GOT3 (cell line): Measurements from ENCODE around the gene INIP.

ENCODE experiments used
- DNase-seq: peaks from one replicate; lab custom pipeline; 2025; ENCODE audit warnings: mixed read lengths; lab: John Stamatoyannopoulos, UW

INIP gene, protein sequence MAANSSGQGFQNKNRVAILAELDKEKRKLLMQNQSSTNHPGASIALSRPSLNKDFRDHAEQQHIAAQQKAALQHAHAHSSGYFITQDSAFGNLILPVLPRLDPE

GRCh38 chr9:112717661-112718331 is at the start of gene INIP:
Gene INIP (minus strand): TSS chr9:112718117. CDS start chr9:112716485, 1,632 bp downstream.
- DNase-seq = peak; percentile 62

DNA sequence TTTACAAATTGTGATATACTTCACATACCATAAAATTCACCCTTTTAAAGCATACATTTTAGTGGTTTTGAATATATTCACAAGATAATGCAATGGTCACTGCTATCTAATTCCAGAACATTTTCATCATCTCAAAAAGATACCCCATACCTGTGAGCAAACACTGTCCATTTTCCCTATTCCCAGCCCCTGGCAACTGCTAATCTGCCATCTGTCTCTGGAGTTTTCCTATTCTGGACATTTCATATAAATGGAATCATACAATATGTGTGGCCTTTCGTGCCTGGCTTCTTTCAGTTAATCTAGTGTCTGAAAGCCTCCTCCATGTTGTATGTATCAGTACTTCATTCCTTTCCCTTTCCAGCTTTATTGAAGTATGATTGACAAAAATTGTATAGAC is 47.4 kb upstream of the INIP start:
- DNase-seq = no peak

- DNase-seq = no peak
Observed at GRCh38 chr9:112764837-112765236, 46.9 kb upstream of the INIP start.

- DNase-seq = no peak
Observed at GRCh38 chr9:112764344-112764743, 46.4 kb upstream of the INIP start.

DNA sequence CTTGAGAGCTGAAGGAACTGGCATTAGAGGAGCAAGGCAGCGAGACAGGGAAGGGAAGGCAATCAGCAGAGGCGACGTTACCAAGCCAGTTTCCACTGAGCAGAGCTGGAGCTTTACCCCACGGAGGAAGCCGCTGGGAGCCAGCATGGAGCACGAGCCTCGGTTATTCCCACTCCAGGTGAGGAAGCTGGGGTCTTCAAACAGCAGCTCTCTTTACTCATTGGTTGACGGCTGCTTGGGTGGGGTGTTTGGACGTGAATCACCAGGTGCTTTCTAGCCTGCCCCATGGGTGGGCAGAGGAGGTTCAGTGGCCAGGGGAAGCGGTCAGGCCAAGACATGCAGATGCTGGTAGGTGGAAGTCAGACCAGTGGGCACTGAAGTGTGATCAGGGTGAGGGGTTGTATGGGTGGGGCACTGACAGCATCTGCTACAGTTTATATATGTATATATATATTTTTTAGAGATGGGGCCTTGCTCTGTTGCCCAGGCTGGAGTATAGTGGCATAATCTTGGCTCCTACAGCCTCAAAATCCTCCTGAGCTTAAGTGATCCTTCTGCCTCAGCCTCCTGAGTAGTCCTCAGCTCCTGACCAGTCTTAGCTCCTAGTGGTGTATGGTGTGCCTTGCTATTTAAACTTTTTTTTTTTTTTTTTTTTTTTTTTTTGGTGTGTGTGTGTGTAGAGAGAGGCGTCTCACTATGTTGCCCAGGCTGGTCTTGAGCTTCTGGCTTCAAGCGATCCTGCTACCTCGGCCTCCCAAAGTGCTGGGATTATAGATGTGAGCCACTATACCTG is 45.0 kb upstream of the INIP start:
- no peak for DNase-seq

DNA sequence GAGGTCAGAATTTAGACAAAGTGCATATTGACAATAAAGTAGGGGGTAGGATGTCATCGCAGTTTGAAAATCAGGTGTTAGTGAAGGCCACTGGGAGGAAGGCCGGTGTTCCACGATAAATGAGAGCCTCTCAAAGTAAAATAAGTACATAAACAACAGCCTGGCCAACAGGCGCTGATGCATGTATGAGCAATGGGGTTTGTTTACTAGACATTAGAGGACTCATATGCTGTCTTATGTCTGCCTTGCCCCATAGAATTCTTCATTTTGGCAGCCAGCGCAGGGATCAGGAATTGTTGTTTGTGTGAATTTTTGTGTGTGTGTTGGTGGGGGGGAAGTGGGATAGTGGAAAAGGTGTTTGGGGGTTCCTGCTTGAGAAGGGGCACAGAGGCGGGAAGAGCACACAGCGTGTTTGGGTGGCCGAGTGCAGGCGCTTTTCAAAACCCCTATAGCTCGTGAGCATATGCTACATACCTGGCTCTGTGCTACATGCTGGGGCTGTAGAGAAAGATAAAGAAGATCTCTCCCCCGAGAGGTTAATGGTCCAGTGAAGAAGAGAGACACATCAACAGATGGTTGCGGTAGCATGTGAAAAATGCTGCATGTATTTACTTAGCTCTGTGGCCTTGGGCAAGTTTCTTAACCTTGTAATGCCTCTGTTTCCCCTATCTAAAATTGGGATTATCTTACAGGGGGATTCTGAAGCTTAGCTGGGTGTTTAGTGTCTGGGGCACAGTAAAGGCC is 44.2 kb upstream of the INIP start:
- DNase-seq = no peak

DNA sequence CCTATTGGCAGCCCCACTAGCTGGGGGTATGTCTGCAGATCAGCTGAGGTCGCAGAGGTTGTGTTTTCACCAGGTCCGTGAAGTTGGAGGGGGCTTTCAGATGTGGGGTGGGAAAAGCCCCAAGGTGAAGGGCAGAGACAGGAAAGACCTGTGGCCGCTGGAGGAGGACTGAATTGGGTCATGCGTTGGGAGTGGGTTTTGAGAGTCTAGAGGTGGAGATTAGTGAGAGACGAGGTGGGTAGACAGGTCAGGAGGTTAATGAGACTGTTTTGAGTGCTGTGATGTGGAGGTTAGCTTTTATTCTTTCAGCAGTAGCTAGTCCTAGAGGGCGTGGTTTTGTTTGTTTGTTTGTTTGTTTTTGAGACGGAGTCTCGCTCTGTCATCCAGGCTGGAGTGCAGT is 42.9 kb upstream of the INIP start:
- no peak for DNase-seq

- no peak for DNase-seq
Observed at GRCh38 chr9:112757940-112758339, 40.0 kb upstream of the INIP start.

- DNase-seq = no peak
Observed at GRCh38 chr9:112757282-112757883, 39.5 kb upstream of the INIP start.

- DNase-seq = no peak
Observed at GRCh38 chr9:112755675-112756074, 37.8 kb upstream of the INIP start.

- no peak for DNase-seq
Observed at GRCh38 chr9:112755016-112755427, 37.1 kb upstream of the INIP start.

DNA sequence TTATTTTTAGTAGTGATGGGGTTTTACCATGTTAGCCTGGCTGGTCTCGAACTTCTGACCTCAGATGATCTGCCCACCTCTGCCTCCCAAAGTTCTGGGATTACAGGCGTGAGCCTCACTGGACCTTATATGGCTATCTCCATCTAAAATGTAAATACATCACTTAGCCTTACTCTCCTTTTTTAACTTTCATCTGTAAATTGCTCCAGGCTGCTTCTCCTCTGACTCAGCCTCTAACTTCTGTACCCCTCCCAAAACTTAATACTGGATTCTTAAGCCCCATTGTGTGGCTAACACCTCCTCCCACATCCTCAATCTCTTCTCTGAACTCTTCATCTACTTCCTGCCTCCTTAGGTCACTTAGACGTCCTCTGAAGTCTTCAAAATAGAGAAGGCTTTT is 36.7 kb upstream of the INIP start:
- DNase-seq = no peak

GRCh38 chr9:112753725-112754124 is 35.8 kb upstream of the INIP start:
- DNase-seq = no peak

DNA sequence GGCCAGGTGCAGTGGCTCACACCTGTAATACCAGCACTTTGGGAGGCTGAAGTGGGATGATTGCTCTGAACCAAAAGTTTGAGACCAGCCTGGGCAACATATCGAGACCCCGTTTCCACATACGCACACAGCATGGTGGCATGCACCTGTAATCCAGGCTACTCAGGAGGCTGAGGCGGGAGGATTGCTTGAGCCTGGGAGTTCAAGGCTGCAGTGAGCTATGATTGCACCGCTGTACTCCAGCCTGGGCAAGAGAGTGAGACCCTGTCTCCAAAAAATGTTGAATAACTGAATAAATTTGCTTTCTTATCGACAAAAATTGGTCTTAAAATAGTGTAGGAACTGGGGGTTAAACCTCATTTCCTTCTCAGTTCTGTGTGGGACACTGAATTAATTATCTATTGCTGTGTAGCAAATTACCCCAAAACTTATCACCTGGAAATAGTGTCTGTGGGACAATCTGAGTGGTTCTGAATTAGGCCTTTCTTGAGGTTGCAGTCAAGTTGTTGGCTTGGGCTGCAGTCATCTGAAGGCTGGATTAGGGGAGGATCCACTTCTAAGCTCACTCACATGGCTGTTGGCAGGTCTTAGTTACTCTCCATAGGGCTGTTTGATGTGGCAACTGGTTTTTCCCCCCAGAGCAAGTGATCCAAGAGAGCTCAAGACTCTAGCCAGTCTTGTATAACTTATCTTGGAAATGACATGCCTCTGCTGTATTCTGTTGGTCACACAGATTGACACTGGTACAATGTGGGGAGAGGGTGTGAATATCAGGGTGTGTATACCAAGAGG is 34.6 kb upstream of the INIP start:
- DNase-seq = no peak

GRCh38 chr9:112751056-112751795 is 33.3 kb upstream of the INIP start:
- DNase-seq = no peak

- no peak for DNase-seq
Observed at GRCh38 chr9:112750764-112751055, 32.8 kb upstream of the INIP start.

DNA sequence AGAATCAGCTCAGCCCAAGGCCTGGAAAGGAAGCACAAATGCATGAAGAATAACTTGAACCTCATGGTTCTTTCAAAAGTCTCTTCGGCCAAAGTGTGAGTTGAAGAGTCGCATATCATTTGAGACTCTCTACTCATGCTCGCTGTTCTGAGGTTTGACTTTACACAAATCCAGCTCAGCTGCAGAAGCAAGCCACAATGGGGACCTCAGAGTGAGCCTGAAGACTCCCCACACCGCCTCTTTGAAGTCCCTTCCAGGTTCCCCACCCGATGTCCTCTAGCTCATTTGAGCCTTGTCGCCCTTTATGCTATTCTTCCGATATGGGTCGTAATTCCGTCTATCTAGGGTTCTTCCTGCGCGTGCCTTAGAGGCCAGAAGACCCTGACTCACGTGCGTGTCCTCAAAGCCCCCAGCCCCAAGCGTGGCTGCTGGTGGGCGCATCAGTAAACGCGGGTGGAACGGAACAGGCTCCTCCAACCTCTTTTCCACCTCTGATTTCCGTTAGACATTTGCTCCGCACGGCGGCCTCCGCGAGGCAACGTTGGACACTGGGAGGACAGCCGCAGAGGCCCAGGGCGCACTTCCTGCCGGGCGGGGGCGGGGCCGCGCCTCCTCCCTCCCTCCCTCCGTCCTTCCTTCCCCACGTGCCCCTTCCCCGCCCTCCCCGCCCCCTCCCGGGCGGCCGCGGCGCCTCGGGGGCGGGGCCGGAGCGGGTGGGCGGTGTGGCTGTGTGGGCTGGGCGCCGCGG is 32.3 kb upstream of the INIP start, which contains the start of gene SNX30:
TSS of gene SNX30 (plus strand) at position 745 of the 748 bp plus-strand sequence. CDS start 242 bp downstream, outside the sequence.
- DNase-seq = peak; percentile 26

DNA sequence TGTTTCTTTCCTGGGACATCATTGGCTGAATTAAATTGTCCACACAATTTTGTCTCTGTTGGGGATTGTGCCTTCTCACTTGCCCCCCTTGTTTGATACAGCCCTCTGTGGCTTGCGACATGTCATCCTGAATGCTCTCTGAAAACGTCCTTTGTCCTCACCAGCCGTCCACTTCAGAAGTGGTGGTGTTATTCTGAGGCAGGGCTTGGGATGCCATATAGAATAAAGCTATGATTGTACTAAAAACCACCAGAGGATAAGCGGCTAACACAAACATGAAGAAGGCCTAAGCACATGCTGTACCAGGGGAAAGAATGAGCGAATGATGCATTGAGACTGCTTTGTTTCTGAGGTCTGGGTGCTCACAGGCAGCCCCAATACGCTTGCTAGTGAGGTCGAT is 29.2 kb upstream of the INIP start:
- DNase-seq = no peak

DNA sequence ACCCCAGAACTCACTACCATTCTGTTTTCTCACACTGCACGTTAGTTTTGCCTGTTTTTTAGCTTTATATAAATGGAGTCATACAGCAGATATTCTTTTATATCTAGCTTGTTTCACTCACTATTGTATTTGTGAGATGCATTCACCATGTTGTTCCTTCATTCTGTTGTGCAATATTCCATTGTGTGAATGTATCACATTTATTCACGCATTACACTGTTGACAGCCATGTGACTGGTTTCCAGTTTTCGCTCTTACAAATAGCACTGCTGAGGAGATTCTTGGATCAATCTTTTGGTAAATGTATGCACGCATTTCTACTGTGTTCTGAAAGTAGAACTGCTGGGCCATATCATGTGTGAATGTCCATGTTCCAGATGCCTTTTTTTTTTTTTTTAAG is 26.3 kb upstream of the INIP start:
- no peak for DNase-seq
